Measurements from ENCODE around the gene GRID1. TPM values are rescaled to one million over a fixed set of nuclear protein-coding genes. Genes with fewer than 3 reads are reported as not detected.

GRID1 gene
- total and polyA plus RNA-seq, 9 of the 15 experiments (the other 6 are each of a cell fraction or from before 2014, with no cell fraction given): 0.01 to 7.2 (median 1.2) TPM

DNA sequence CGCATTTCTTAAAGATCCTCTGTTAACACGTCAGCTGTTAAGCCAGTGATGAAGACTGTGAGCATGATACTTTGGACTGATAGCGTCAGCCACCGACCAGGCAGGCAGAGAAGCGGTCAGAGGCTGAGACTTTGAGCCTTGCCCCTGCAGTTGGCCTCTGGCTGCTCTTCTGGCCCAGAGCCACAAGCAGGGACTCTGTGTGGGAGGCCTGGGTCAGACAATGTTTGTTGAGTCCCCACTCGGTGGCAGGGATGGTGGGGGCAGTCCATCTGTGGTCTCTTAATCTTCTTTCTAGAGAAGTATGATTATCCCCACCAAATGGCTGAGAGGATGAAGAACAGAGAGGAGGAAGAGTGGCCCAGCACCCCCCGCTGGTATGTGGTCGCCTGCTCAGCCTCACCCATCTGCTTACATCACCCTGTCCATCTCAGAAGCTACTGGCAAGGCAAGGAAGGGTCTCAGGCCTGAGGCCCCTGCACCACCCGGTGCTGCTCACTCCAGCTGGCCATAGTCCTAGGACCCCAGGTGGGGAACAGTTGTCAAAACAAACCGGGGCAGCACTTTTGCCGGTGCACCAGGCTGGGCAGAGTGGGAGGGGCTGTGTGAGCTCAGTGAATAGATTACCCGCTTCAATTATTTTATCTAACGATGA is 202.9 kb downstream of the GRID1 start (continued):
- TF ChIP-seq, protein P1, sequence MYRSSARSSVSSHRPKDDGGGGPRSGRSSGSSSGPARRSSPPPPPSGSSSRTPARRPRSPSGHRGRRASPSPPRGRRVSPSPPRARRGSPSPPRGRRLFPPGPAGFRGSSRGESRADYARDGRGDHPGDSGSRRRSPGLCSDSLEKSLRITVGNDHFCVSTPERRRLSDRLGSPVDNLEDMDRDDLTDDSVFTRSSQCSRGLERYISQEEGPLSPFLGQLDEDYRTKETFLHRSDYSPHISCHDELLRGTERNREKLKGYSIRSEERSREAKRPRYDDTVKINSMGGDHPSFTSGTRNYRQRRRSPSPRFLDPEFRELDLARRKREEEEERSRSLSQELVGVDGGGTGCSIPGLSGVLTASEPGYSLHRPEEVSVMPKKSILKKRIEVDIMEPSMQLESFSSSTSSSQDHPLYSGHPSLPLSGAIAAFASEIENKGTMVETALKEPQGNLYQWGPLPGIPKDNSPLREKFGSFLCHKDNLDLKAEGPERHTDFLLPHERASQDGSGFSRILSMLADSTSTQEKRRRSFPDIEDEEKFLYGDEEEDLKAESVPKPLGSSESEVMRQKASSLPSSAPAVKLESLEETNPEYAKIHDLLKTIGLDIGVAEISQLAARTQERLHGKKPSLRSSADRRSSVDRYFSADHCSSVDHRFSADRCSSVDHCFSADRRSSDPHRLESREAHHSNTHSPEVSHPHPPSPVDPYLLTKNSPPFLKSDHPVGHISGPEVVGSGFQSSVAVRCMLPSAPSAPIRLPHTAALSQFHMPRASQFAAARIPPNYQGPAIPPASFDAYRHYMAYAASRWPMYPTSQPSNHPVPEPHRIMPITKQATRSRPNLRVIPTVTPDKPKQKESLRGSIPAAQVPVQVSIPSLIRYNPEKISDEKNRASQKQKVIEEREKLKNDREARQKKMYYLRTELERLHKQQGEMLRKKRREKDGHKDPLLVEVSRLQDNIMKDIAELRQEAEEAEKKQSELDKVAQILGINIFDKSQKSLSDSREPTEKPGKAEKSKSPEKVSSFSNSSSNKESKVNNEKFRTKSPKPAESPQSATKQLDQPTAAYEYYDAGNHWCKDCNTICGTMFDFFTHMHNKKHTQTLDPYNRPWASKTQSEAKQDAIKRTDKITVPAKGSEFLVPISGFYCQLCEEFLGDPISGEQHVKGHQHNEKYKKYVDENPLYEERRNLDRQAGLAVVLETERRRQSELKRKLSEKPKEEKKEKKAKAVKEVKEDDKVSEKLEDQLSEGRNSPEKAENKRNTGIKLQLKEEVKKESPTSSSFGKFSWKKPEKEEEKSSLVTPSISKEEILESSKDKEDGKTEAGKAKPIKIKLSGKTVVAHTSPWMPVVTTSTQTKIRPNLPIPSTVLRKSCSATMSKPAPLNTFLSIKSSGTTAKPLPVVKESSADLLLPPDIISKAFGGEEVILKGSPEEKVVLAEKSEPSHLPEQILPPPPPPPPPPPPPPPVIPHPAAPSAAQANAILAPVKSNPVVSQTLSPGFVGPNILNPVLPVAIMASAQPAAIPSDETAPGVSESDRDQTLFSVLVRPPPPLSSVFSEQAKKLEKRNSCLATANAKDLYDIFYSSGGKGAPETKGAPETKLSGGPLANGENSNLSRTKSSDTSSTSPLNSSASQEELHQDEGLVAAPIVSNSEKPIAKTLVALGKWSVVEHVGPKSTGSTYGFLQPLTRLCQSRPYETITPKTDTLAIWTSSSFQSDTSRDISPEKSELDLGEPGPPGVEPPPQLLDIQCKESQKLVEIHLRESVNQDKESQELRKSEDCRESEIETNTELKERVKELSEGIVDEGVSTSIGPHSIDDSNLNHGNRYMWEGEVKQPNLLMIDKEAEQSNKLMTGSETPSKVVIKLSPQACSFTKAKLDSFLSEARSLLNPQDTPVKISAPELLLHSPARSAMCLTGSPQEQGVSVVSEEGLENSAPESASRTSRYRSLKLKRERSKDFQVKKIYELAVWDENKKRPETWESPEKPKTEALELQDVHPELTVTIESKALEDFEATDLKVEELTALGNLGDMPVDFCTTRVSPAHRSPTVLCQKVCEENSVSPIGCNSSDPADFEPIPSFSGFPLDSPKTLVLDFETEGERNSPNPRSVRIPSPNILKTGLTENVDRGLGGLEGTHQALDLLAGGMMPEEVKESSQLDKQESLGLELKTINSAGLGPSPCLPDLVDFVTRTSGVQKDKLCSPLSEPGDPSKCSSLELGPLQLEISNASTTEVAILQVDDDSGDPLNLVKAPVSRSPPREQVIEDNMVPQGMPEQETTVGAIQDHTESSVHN (IDR thresholded peaks at IDR 0.05; ENCODE audit: borderline replicate concordance in 1 of 2, low read depth in 1 of 2): no peak
- TF ChIP-seq GABPB2 (CRISPR knock-in tag; conservative IDR thresholded peaks at IDR 0.05) (no peak), ZNF212 (CRISPR knock-in tag; IDR thresholded peaks at IDR 0.05) (no peak), DPF2 (IDR thresholded peaks at IDR 0.05) (no peak), ESRRA (IDR thresholded peaks at IDR 0.05; ENCODE audit: borderline replicate concordance, low read depth) (no peak)
